Activated effector memory CD4-positive, alpha-beta T cell treated with Interleukin-2 at 50 U/mL for 16 hours (primary cell): ENCODE results near the gene CCDC142.
"Not testable (repeated sequence)": the region's sequence is repeated elsewhere in the genome, so short reads cannot be mapped to it uniquely, and the experiment has no call there.

Source experiments
- DNase-seq: peaks from one replicate; pipeline ENCODE4 v3.0.0-alpha.2; 2020

CCDC142 gene

GRCh38 chr2:74497777-74498499 is 15.1 kb upstream of the CCDC142 start:
- no peak for DNase-seq

DNA sequence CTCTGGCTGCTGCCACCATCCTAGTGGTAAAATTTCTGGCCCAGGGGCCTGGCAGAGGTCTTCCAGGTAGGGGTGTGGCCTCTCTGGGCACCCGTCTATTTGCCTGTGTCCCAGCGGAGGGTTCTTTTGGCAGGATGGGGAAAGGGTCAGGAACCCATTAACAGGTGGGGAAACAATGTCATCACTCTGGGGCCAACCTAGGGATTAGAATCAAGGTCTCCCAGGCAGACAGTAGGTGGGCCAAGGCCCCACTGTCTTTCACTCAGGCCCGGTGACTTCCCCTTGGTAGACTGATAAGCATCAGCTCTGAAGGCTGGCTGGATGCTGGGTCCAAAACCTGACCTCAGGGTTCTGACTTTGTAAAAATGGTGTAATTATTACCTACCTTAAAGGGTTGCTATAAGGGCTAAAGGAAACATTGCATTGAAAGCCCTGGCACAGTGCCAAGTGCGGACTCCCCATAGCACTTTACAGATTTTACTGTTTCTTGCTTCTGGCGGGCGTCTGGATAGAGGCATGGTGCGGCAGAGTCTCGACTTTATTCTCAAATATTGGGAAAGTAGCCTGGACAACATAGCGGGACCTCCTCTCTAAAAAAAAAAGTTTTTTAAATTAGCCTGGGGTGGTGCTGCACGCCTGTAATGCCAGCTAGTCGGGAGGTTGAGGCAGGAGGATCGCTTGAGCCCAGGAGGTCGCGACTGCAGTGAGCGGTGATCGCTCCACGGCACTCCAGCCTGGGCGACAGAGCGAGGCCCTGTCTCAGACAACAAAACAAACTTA is 14.4 kb upstream of the CCDC142 start:
- no peak for DNase-seq

- no peak for DNase-seq
These were observed 12.6 kb upstream of the CCDC142 start for GRCh38 chr2:74495440-74495839.

DNA sequence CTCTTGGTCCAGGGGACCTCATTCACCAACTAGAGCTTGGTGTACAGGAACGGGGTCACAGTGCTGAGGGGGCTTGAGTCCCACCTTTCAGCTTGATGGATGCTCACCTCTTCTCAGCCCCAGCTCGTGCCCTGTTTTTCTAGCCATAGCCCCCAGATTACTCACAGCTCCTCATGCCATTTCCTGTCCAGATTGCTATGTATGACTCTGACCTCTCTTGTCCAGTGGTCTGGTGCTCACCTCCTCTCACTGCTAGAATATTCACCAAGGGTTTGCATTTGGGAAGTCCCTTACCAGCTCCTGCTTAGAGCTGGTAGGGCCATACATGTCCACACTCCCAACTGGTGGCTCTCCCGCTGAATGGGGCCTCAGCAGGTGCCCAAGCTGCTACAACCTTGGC is 10.7 kb upstream of the CCDC142 start:
- no peak for DNase-seq

GRCh38 chr2:74491648-74492544 is 9.1 kb upstream of the CCDC142 start:
- DNase-seq: no peak

- DNase-seq: no peak
These were observed 7.1 kb upstream of the CCDC142 start for GRCh38 chr2:74489906-74490305.

GRCh38 chr2:74488643-74489481 is 6.1 kb upstream of the CCDC142 start:
- no peak for DNase-seq

DNA sequence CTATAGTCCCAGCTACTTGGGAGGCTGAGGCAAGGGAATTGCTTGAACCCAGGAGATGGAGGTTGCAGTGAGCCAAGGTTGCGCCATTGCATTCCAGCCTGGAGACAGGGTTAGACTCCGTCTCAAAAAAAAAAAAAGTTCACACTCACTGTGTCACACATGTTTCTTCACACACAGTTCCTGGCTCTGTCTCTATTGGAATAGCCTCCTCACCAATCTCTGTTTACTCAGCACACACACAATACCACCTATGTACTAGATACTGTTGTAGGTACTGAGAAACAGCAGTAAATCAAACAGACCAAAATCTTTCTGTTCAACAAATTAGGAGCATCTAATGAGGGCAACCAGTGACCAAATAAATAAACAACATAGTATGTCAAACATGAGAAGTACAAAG is 3.3 kb upstream of the CCDC142 start:
- DNase-seq: no peak

GRCh38 chr2:74483675-74484164 is 922 bp upstream of the CCDC142 start:
- not testable (repeated sequence) for DNase-seq

DNA sequence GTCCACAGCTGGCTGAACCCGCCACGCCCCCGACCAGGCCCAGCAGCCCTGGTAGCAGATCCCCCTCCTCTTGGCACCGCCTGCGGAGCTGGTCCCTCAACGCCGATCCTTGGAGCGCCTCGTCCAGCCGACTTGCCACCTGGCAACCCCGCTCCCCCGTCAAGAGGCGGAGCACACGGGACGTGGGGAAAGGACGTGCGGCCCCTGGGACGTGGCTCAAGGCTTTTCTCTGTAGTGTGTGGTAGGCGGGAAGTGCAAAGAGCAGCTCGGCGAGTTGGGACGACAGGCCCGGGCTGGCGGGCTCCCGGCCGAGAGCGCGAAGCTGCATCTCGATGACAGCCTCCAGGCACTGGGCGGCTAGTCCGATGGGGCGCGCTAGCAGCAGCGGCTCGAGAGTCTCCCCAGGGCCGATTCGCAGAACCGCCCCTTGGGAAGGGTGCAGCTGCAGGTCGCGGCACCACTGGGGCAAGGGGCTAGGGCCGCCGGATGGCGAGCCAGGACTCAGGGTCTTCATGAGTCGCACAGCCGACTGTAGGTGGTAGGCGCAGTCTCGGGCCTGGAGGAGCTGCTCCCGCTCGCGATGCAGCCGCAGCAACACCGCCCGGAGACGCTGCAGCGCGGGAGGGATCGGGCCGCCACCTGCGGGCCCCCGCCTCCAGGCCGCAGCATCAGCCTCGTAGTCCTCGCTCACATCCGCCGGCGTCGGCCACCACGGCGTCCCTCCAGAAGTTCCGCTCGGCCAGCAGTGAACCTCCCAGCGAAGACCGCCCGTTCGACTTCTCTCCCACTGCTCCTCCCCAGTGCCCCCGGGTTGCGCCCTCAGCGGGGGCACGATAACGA is 617 bp downstream of the CCDC142 start:
- no peak for DNase-seq

GRCh38 chr2:74481431-74481830 is 1.4 kb downstream of the CCDC142 start:
- DNase-seq: no peak

DNA sequence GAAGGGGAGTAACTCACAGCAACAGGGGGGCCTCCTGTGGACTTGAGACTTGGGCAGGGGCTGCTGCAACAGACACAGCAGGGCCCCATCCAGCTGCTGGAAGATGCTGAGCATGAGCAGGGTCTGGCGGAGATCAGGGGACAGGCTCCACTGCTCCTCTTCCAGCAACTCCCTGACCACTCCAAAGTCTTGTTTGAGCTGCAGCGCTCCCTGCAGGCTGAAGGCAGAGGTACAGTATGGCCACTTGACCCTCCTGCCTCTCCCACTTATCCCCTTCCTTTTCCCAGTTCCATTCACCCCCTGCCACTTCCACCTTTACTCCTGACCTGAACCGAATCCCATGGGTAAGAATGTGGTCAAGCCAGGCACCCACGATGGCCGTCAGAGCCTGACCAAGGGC is 7.9 kb downstream of the CCDC142 start:
- no peak for DNase-seq

GRCh38 chr2:74474481-74474880 is 8.3 kb downstream of the CCDC142 start:
- DNase-seq: no peak

- no peak for DNase-seq
These were observed 9.9 kb downstream of the CCDC142 start for GRCh38 chr2:74472945-74473258.

GRCh38 chr2:74472086-74472944 is 10.5 kb downstream of the CCDC142 start, which contains the start of gene MRPL53:
Gene MRPL53 (minus strand): TSS chr2:74472680. CDS start chr2:74472660, 20 bp downstream.
- peak; percentile 93 for DNase-seq

GRCh38 chr2:74471332-74472065 is 11.3 kb downstream of the CCDC142 start:
- DNase-seq: no peak

GRCh38 chr2:74470742-74471141 is 12.1 kb downstream of the CCDC142 start:
- DNase-seq: not testable (repeated sequence)

DNA sequence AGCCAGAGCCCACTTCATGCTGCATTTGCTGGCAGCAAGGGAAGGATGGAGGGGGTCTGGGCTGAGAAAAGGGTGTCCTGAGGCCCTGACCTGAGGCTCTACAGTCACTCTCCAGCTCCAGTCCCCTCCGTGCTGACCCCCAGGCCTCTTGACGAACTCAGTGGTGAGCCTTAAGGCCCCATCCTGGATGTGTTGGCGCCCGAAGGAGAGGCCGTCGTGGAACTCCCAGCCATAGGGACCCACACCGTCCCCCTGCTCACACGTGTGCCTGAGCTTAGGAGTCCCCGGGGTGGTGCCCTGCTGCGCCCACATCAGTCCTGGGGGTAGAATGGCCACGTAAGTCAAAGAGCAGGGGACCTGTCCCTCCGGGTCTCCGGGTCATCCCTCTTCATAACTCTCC is 18.4 kb downstream of the CCDC142 start:
- no peak for DNase-seq

GRCh38 chr2:74462786-74463105 is 20.1 kb downstream of the CCDC142 start:
- DNase-seq: no peak
